ENCODE measurements around the gene MX1. TPM values are rescaled to one million over a fixed set of nuclear protein-coding genes. Genes with fewer than 3 reads are reported as not detected.

MX1 gene
- total and polyA plus RNA-seq, 2 of the 13 experiments (the other 11 are each of a cell fraction or from before 2014, with no cell fraction given) = 2.6 to 5.8 TPM

- TF ChIP-seq ZSCAN29 (CRISPR knock-in tag; conservative IDR thresholded peaks at IDR 0.05) (peak; percentile 97), ZSCAN30 (CRISPR knock-in tag; IDR thresholded peaks at IDR 0.05) (no peak), LBX2 (CRISPR knock-in tag; IDR thresholded peaks at IDR 0.05; ENCODE audit: borderline replicate concordance) (no peak; the same call in 1 of the 2 replicates), ZNF451 (CRISPR knock-in tag; IDR thresholded peaks at IDR 0.05) (no peak), PHF5A (CRISPR knock-in tag; IDR thresholded peaks at IDR 0.05; ENCODE audit: low read depth, unreplicated experiment) (no peak), TBX2 (CRISPR knock-in tag; IDR thresholded peaks at IDR 0.05; ENCODE audit: borderline replicate concordance) (no peak; the same call in 1 of the 2 replicates), MEIS1 (CRISPR knock-in tag; IDR thresholded peaks at IDR 0.05; ENCODE audit: borderline replicate concordance) (no peak), RNF219 (CRISPR knock-in tag; IDR thresholded peaks at IDR 0.05) (no peak), MIER3 (CRISPR knock-in tag; IDR thresholded peaks at IDR 0.05; ENCODE audit: borderline replicate concordance) (no peak), ZNF678 (CRISPR knock-in tag; IDR thresholded peaks at IDR 0.05) (no peak), ZNF205 (CRISPR knock-in tag; IDR thresholded peaks at IDR 0.05) (0 out of 2 replicates have a peak, but pooled peaks have one; percentile 40), ZNF619 (CRISPR knock-in tag; IDR thresholded peaks at IDR 0.05) (no peak), JUN (CRISPR knock-in tag; IDR thresholded peaks at IDR 0.05) (no peak), ZNF672 (CRISPR knock-in tag; IDR thresholded peaks at IDR 0.05) (no peak), SNRNP70 (IDR thresholded peaks at IDR 0.05; ENCODE audit: low read depth, low read length) (no peak), NFKBIZ (CRISPR knock-in tag; IDR thresholded peaks at IDR 0.05) (no peak), SNAPC2 (CRISPR knock-in tag; IDR thresholded peaks at IDR 0.05) (no peak)
- TF ChIP-seq, protein P1, sequence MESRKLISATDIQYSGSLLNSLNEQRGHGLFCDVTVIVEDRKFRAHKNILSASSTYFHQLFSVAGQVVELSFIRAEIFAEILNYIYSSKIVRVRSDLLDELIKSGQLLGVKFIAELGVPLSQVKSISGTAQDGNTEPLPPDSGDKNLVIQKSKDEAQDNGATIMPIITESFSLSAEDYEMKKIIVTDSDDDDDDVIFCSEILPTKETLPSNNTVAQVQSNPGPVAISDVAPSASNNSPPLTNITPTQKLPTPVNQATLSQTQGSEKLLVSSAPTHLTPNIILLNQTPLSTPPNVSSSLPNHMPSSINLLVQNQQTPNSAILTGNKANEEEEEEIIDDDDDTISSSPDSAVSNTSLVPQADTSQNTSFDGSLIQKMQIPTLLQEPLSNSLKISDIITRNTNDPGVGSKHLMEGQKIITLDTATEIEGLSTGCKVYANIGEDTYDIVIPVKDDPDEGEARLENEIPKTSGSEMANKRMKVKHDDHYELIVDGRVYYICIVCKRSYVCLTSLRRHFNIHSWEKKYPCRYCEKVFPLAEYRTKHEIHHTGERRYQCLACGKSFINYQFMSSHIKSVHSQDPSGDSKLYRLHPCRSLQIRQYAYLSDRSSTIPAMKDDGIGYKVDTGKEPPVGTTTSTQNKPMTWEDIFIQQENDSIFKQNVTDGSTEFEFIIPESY (CRISPR knock-in tag; IDR thresholded peaks at IDR 0.05) = no peak
- TF ChIP-seq, protein P2, sequence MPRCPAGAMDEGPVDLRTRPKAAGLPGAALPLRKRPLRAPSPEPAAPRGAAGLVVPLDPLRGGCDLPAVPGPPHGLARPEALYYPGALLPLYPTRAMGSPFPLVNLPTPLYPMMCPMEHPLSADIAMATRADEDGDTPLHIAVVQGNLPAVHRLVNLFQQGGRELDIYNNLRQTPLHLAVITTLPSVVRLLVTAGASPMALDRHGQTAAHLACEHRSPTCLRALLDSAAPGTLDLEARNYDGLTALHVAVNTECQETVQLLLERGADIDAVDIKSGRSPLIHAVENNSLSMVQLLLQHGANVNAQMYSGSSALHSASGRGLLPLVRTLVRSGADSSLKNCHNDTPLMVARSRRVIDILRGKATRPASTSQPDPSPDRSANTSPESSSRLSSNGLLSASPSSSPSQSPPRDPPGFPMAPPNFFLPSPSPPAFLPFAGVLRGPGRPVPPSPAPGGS (CRISPR knock-in tag; IDR thresholded peaks at IDR 0.05) = no peak
- TF ChIP-seq, protein P3, sequence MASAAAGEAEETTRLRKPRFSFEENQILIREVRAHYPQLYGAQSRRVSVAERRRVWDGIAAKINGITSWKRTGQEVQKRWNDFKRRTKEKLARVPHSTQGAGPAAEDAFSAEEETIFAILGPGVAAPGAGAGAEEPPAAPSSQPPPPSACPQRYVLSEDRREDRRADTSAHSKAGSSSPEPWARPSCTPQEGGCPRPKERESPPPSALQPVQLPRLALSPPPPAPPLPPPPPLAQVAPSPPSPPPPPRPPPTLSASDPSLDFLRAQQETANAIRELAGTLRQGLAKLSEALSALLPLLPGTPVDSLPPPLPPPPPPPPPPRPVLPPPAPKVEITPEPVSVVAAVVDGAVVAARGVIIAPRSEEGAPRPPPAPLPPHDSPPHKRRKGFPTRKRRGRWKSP (CRISPR knock-in tag; IDR thresholded peaks at IDR 0.05) = no peak
- TF ChIP-seq, protein P4, sequence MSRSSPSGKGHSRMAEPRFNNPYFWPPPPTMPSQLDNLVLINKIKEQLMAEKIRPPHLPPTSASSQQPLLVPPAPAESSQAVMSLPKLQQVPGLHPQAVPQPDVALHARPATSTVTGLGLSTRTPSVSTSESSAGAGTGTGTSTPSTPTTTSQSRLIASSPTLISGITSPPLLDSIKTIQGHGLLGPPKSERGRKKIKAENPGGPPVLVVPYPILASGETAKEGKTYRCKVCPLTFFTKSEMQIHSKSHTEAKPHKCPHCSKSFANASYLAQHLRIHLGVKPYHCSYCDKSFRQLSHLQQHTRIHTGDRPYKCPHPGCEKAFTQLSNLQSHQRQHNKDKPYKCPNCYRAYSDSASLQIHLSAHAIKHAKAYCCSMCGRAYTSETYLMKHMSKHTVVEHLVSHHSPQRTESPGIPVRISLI (CRISPR knock-in tag; IDR thresholded peaks at IDR 0.05; ENCODE audit: borderline replicate concordance) = no peak
Observed at GRCh38 chr21:41419921-41420862, 5.8 kb upstream of the MX1 start (continued).

Data from HepG2 (cell line).